Measurements from ENCODE around the gene TKTL2.
"Not testable (repeated sequence)": the region's sequence is repeated elsewhere in the genome, so short reads cannot be mapped to it uniquely, and the experiment has no call there.

The TKTL2 gene

DNA sequence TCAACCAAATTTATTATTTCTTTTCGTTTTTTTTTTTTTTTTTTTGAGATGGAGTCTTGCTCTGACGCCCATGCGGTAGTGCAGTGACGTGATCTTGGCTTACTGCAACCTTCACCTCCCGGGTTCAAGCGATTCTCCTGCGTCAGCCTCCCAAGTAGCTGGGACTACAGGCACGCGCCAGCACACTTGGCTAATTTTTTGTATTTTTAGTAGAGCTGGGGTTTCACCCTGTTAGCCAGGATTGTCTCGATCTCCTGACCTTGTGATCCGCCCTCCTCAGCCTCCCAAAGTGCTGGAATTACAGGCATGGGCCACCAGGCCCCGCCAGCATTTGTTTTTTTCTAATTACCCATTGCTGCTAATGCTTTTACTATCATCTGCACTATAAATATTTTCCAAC is 26.5 kb downstream of the TKTL2 start:
- not testable (repeated sequence) for DNase-seq

DNA sequence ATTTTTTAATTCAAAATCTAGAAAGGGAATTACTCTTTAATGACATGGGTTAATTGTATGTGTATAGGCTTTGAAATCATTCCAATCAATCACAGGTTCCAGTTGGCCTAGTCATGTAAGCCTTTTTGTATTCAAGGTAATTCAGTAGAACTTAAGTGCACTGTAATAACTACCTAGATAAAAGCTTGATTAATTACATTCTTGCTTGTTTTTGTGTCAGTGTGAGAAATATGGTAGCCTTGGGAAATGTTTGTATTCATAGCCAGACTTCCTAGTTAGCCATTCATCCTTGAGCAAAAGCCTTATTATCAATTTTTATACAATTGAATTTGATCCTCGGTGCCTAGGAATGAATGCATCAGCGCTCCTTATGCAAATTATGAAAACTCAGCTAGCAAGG is 33.5 kb downstream of the TKTL2 start:
- DNase-seq, result no peak
